Activated B cell treated with CpG ODN at 0.5 μM for 24 hours (primary cell): ENCODE data around the gene SRRM4. TPM values are rescaled to one million over a fixed set of nuclear protein-coding genes. Genes with fewer than 3 reads are reported as not detected.
"Not testable (repeated sequence)": the region's sequence is repeated elsewhere in the genome, so short reads cannot be mapped to it uniquely, and the experiment has no call there.

Experiments used
- ATAC-seq: fragments of 200-7000 bp; cut with Tn5 transposase; one replicate; pipeline ENCODE4 v1.10.0; 2021; ENCODE audit warnings: low read depth, mild to moderate bottlenecking, moderate library complexity
- CTCF ChIA-PET: fragments of 350-600 bp; sonication (Branson Sonifier 250); formaldehyde crosslinking; loops from one replicate; lab custom pipeline; 2021; ENCODE audit warnings: antibody characterized with exemption; lab: Charles Lee
- POLR2A ChIA-PET: fragments of 350-600 bp; sonication (Branson Sonifier 250); formaldehyde crosslinking; loops from one replicate; lab custom pipeline; 2021; ENCODE audit warnings: antibody characterized with exemption; lab: Charles Lee
- DNase-seq: peaks from one replicate; pipeline ENCODE4 v3.0.0; 2022
- H3K27ac Mint-ChIP-seq: one replicate; pipeline ENCODE4 v1.8.0; 2020; ENCODE audit warnings: mixed read lengths
- H3K27me3 Mint-ChIP-seq: one replicate; pipeline ENCODE4 v1.8.0; 2021; ENCODE audit warnings: mixed read lengths
- H3K36me3 Mint-ChIP-seq: one replicate; pipeline ENCODE4 v1.8.0; 2021; ENCODE audit warnings: low read depth, mixed read lengths
- H3K4me1 Mint-ChIP-seq: one replicate; pipeline ENCODE4 v1.8.0; 2021; ENCODE audit warnings: mixed read lengths
- H3K4me3 Mint-ChIP-seq: one replicate; pipeline ENCODE4 v1.8.0; 2020; ENCODE audit warnings: mild to moderate bottlenecking, mixed read lengths
- H3K9me3 Mint-ChIP-seq: one replicate; pipeline ENCODE4 v1.8.0; 2020; ENCODE audit warnings: mixed read lengths
- CTCF ChIP-seq: fragments of 200-600 bp; IDR thresholded peaks from one replicate; pipeline ENCODE4 v1.8.0; 2022; ENCODE audit warnings: antibody characterized with exemption, mild to moderate bottlenecking
- intact Hi-C: fragments of 100-400 bp; cut with micrococcal nuclease; formaldehyde crosslinking; loops from one replicate; pipeline ENCODE4 v1.15.1; 2024
- total RNA-seq: library from RNA; stranded (reverse); gene quantifications from 2 replicates; pipeline ENCODE4 v1.2.3, GENCODE V29; 2022

The SRRM4 gene
- total RNA-seq, 1 donor from 2014 or later: not detected

GRCh38 chr12:119025786-119026185 lies 44.4 kb downstream of the SRRM4 start:
- peaks cover 5% of the 10 kb centered on the region for H3K9me3 Mint-ChIP-seq
- no peak for TF ChIP-seq CTCF
- no peaks in the 10 kb centered on the region for H3K27me3 Mint-ChIP-seq
- no peak overlapping the region for H3K27ac Mint-ChIP-seq
- intact Hi-C loops: no loop called here
- H3K4me1 Mint-ChIP-seq: no peaks in the 10 kb centered on the region
- ChIA-PET CTCF (no interaction called here), POLR2A (no interaction called here)
- no peaks in the 10 kb centered on the region for H3K36me3 Mint-ChIP-seq
- no peak overlapping the region for H3K4me3 Mint-ChIP-seq
- DNase-seq: no peak
- no peak for ATAC-seq

GRCh38 chr12:119033332-119033731 lies 52.0 kb downstream of the SRRM4 start:
- H3K9me3 Mint-ChIP-seq, intact Hi-C loops, H3K4me1 Mint-ChIP-seq, CTCF ChIA-PET, DNase-seq, ATAC-seq, H3K36me3 Mint-ChIP-seq, H3K27ac Mint-ChIP-seq, POLR2A ChIA-PET, H3K4me3 Mint-ChIP-seq, H3K27me3 Mint-ChIP-seq: not testable (repeated sequence)

DNA sequence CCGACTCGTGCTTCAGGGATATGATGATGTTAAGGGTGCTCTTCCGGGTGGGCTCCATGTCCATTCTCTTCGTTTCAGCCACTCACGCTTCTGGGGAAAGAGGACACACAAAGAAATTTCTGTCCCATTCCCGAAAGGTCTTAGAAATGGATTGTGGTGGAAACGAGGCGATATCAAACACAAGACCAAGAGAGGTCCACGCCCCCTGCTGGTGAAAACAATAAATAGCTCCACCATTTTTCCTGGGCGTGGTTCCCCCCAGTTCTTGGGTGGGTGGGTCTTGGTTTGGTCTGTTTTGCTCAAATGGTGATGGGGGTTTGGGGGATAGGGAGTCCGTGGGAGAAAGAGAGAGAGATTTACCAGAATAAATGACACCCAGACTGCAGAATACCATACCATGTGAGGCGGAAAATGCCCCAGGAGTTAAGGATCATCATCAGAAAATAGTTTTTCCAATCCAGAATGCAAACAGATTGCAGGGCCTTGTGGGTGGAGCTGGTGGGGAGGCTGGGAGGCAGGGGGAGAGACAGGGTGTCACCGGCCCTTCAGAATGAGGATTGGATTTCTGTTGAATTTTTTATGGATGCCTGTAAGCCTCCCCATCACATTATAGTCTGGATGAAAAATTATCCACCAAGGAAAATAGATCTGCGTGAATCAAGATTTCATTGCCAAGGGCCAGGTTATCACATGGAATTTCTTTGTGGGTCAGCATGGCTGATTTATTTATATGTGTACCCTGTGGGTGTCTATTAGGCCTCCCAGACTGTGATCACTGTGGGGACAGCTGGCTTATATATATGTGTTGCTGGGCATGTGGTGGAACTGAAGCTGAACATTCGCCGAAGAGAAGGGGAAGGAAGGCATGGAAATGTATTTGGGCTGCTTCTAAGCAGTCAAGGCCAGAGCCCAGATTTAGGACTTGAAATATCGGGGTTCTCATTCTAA lies 55.8 kb downstream of the SRRM4 start:
- no peak for ATAC-seq
- Mint-ChIP-seq H3K9me3 (no peaks in the 10 kb centered on the region), H3K36me3 (no peaks in the 10 kb centered on the region), H3K27ac (no peak overlapping the region), H3K4me3 (no peak overlapping the region), H3K27me3 (peaks cover 1% of the 10 kb centered on the region), H3K4me1 (no peaks in the 10 kb centered on the region)
- intact Hi-C loops: no loop called here
- no peak for TF ChIP-seq CTCF
- no peak for DNase-seq
- CTCF ChIA-PET: interaction anchor here (0.5 to 1.3 kb wide), 4 partner anchors 632 to 917 kb away, joined by 3 read pairs; no protein-coding TSS in a partner anchor
- POLR2A ChIA-PET: no interaction called here

DNA sequence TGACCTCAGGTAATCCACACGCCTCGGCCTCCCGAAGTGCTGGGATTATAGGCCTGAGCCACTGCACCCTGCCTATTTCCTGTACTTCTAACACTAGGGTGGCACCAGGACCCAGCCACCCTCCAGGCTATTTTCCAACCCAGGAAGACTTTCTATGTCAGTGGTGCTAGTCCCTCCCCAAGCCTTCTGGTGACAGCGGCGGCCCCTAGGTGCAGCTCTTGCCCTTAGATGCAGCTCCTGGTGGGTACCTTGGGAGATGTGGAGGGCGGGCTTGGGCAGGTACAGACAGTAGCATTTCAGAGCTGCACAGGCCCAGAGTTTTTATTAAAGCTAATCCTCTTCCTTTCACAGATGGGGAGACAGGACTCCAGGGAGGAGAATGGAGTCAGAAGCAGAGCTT lies 62.8 kb downstream of the SRRM4 start:
- ATAC-seq: no peak
- H3K27me3 Mint-ChIP-seq: no peaks in the 10 kb centered on the region
- TF ChIP-seq CTCF: no peak
- intact Hi-C loops: loop anchor here (10.0 kb wide), 1 partner anchor 199 kb away; no protein-coding TSS in a partner anchor
- H3K36me3 Mint-ChIP-seq: no peaks in the 10 kb centered on the region
- no peaks in the 10 kb centered on the region for H3K4me1 Mint-ChIP-seq
- H3K27ac Mint-ChIP-seq: no peak overlapping the region
- POLR2A ChIA-PET: no interaction called here
- H3K9me3 Mint-ChIP-seq: peaks cover 5% of the 10 kb centered on the region
- CTCF ChIA-PET: no interaction called here
- no peak overlapping the region for H3K4me3 Mint-ChIP-seq
- no peak for DNase-seq

GRCh38 chr12:119047641-119048040 lies 66.3 kb downstream of the SRRM4 start:
- Mint-ChIP-seq H3K4me1 (no peaks in the 10 kb centered on the region), H3K9me3 (peaks cover 9% of the 10 kb centered on the region), H3K27ac (no peak overlapping the region), H3K4me3 (no peak overlapping the region), H3K36me3 (no peaks in the 10 kb centered on the region), H3K27me3 (no peaks in the 10 kb centered on the region)
- DNase-seq (no peak), ATAC-seq (no peak)
- CTCF ChIA-PET: no interaction called here
- POLR2A ChIA-PET: no interaction called here
- intact Hi-C loops: loop anchor here (10.0 kb wide), 1 partner anchor 203 kb away; no protein-coding TSS in a partner anchor
- TF ChIP-seq CTCF: no peak
